Testis (tissue), 3 donors: ENCODE results near the gene GPC3. TPM values are rescaled to one million over a fixed set of nuclear protein-coding genes. Genes with fewer than 3 reads are reported as not detected.

Experiments
- DNase-seq: peaks from one replicate; pipeline ENCODE4 v3.0.0-alpha.2; 2019
- H3K27ac ChIP-seq, 2 donors: fragments of 200-600 bp; sonication (generic); one replicate each; pipeline ENCODE4 v1.5.1; 2019
- H3K27me3 ChIP-seq: fragments of 200-600 bp; sonication (generic); one replicate; pipeline ENCODE4 v1.5.1; 2019
- H3K36me3 ChIP-seq: fragments of 200-600 bp; sonication (generic); one replicate; pipeline ENCODE4 v1.5.1; 2017; ENCODE audit warnings: low read depth; ENCODE audit errors: missing control alignments
- H3K4me1 ChIP-seq: fragments of 200-600 bp; sonication (generic); one replicate; pipeline ENCODE4 v1.5.1; 2019
- H3K4me3 ChIP-seq, 2 donors: fragments of 200-600 bp; sonication (generic); one replicate each; pipeline ENCODE4 v1.5.1; 2017 to 2019
- H3K9me3 ChIP-seq: fragments of 200-600 bp; sonication (generic); one replicate; pipeline ENCODE4 v1.5.1; 2017
- CTCF ChIP-seq, 3 experiments: fragments of 450-650 bp in 2 of 3; fragments of 200-600 bp in 1 of 3; sonication (generic) in 1 of 3; IDR thresholded peaks; one replicate each; pipeline ENCODE4 v1.5.1; 2016 to 2019; ENCODE audit warnings: antibody characterized with exemption in 3 of 3, mild to moderate bottlenecking in 2 of 3, moderate library complexity in 1 of 3
- POLR2A ChIP-seq: fragments of 450-650 bp; IDR thresholded peaks from one replicate; pipeline ENCODE4 v1.6.1; 2017; ENCODE audit warnings: antibody characterized with exemption, mild to moderate bottlenecking, moderate library complexity
- WGBS, 2 donors: methylation state at CpG; one replicate each; pipeline ENCODE4 v1.1.5; 2018; 5-methylcytosine and 5-hydroxymethylcytosine counted together
- intact Hi-C: fragments of 100-400 bp; cut with DNase I; formaldehyde crosslinking; loops from one replicate; pipeline ENCODE4 v1.15.1; 2023; ENCODE audit warnings: low total_unique reads
- polyA plus RNA-seq: library from polyadenylated mRNA; stranded (reverse); fragments of 350-450 nt; fragmentation: Illumina TruSeq; extraction: RNeasy Lipid Tissue Mini Kit (QIAGEN cat#74804); gene quantifications from one replicate; pipeline ENCODE4 v1.2.3, GENCODE V29; 2014; ENCODE audit warnings: low read depth, low replicate concordance; ENCODE audit not compliant: insufficient read depth
- total RNA-seq, 2 donors: library from RNA; depleted of rRNA; stranded (reverse); fragments of >200 nt; gene quantifications; one replicate each; pipeline ENCODE4 v1.2.3, GENCODE V29; 2016

Gene GPC3
- total and polyA plus RNA-seq, 3 donors from 2014 or later: 4.9 to 12.9 (median 5.4) TPM

GRCh38 chrX:133648594-133648993 lies 336.8 kb downstream of the GPC3 start:
- intact Hi-C loops: no loop called here
- TF ChIP-seq CTCF (IDR thresholded peaks at IDR 0.05) (no peak), POLR2A (no peak)
- WGBS, 2 donors: 93% methylated on average over 4 of the region's 4 CpGs

GRCh38 chrX:133646719-133647116 lies 338.7 kb downstream of the GPC3 start:
- Histone ChIP-seq H3K9me3 (no peaks in the 10 kb centered on the region), H3K4me3 (no peak overlapping the region), H3K27me3 (no peaks in the 10 kb centered on the region), H3K4me1 (no peaks in the 10 kb centered on the region), H3K27ac (no peak overlapping the region), H3K36me3 (no peaks in the 10 kb centered on the region)
- 89% methylated on average over 3 of the region's 3 CpGs for WGBS, 2 donors
- TF ChIP-seq POLR2A (no peak), CTCF (IDR thresholded peaks at IDR 0.05) (no peak)
- DNase-seq: no peak
- intact Hi-C loops: no loop called here

More at GRCh38 chrX:133648594-133648993, 336.8 kb downstream of the GPC3 start:
- Histone ChIP-seq H3K27me3 (no peaks in the 10 kb centered on the region), H3K9me3 (no peaks in the 10 kb centered on the region), H3K27ac (no peak overlapping the region), H3K4me1 (no peaks in the 10 kb centered on the region), H3K4me3 (no peak overlapping the region), H3K36me3 (no peaks in the 10 kb centered on the region)
- no peak for DNase-seq

GRCh38 chrX:133645977-133646718 lies 339.2 kb downstream of the GPC3 start:
- no peak overlapping the region for H3K4me3 ChIP-seq
- H3K36me3 ChIP-seq: no peaks in the 10 kb centered on the region
- H3K4me1 ChIP-seq: no peaks in the 10 kb centered on the region
- no peaks in the 10 kb centered on the region for H3K27me3 ChIP-seq
- TF ChIP-seq CTCF (IDR thresholded peaks at IDR 0.05) (no peak), POLR2A (no peak)
- no peak overlapping the region for H3K27ac ChIP-seq
- intact Hi-C loops: no loop called here
- DNase-seq: no peak
- no peaks in the 10 kb centered on the region for H3K9me3 ChIP-seq
- WGBS, 2 donors: 84 to 86% methylated on average over 4 to 5 of the region's 5 CpGs

GRCh38 chrX:133645256-133645655 lies 340.1 kb downstream of the GPC3 start:
- 66 to 71% methylated on average over 1 to 6 of the region's 6 CpGs for WGBS, 2 donors
- no peak for DNase-seq
- H3K27ac ChIP-seq: no peak overlapping the region
- intact Hi-C loops: no loop called here
- H3K9me3 ChIP-seq: no peaks in the 10 kb centered on the region
- no peaks in the 10 kb centered on the region for H3K36me3 ChIP-seq
- H3K27me3 ChIP-seq: no peaks in the 10 kb centered on the region
- TF ChIP-seq CTCF (IDR thresholded peaks at IDR 0.05): no peak
- no peak for TF ChIP-seq POLR2A
- H3K4me1 ChIP-seq: no peaks in the 10 kb centered on the region
- no peak overlapping the region for H3K4me3 ChIP-seq
